ENCODE results near the gene ABCC8. TPM values are rescaled to one million over a fixed set of nuclear protein-coding genes. Genes with fewer than 3 reads are reported as not detected.

The ABCC8 gene
- total RNA-seq, 4 donors from 2014 or later = 0.38 to 2.2 TPM; not detected in 2

GRCh38 chr11:17463546-17464174 is 13.0 kb downstream of the ABCC8 start:
- no peak for TF ChIP-seq CTCF (IDR thresholded peaks at IDR 0.05)
- no peak for DNase-seq (ENCODE audit: low spot score)
- no peak for ATAC-seq (ENCODE audit: low FRiP score)

- ATAC-seq (ENCODE audit: low FRiP score) (no peak), DNase-seq (ENCODE audit: low spot score) (no peak)
- no peak for TF ChIP-seq CTCF (IDR thresholded peaks at IDR 0.05)
These were observed 13.7 kb downstream of the ABCC8 start for GRCh38 chr11:17462940-17463339.

GRCh38 chr11:17460406-17460805 is 16.2 kb downstream of the ABCC8 start:
- ATAC-seq (ENCODE audit: low FRiP score) (no peak), DNase-seq (ENCODE audit: low spot score) (no peak)
- no peak for TF ChIP-seq CTCF (IDR thresholded peaks at IDR 0.05)

GRCh38 chr11:17459236-17459896 is 17.3 kb downstream of the ABCC8 start:
- DNase-seq (ENCODE audit: low spot score) = no peak
- ATAC-seq (ENCODE audit: low FRiP score) = no peak
- no peak for TF ChIP-seq CTCF (IDR thresholded peaks at IDR 0.05)

GRCh38 chr11:17458268-17458667 is 18.4 kb downstream of the ABCC8 start:
- DNase-seq (ENCODE audit: low spot score) = no peak
- ATAC-seq (ENCODE audit: low FRiP score) = no peak
- no peak for TF ChIP-seq CTCF (IDR thresholded peaks at IDR 0.05)

GRCh38 chr11:17457396-17458173 is 19.1 kb downstream of the ABCC8 start:
- no peak for TF ChIP-seq CTCF (IDR thresholded peaks at IDR 0.05)
- DNase-seq (ENCODE audit: low spot score) (no peak), ATAC-seq (ENCODE audit: low FRiP score) (no peak)
